GM12865 (cell line): Measurements from ENCODE around the gene JAKMIP3.

Experiments used
- DNase-seq: peaks from one replicate; pipeline ENCODE4 v3.0.0; 2010; ENCODE audit warnings: low read depth
- H3K4me3 ChIP-seq: 2 replicates; pipeline ENCODE4 v1.5.1; 2011; ENCODE audit warnings: mild to moderate bottlenecking, low read depth, low read length, control low read depth
- TF ChIP-seq, protein P1 (sequence below): IDR thresholded peaks from 2 replicates; pipeline ENCODE4 v1.5.1; 2011; ENCODE audit warnings: low read length, control low read depth, low read depth, inconsistent platforms; ENCODE audit not compliant: insufficient read depth; ENCODE audit errors: missing control alignments

JAKMIP3 gene

DNA sequence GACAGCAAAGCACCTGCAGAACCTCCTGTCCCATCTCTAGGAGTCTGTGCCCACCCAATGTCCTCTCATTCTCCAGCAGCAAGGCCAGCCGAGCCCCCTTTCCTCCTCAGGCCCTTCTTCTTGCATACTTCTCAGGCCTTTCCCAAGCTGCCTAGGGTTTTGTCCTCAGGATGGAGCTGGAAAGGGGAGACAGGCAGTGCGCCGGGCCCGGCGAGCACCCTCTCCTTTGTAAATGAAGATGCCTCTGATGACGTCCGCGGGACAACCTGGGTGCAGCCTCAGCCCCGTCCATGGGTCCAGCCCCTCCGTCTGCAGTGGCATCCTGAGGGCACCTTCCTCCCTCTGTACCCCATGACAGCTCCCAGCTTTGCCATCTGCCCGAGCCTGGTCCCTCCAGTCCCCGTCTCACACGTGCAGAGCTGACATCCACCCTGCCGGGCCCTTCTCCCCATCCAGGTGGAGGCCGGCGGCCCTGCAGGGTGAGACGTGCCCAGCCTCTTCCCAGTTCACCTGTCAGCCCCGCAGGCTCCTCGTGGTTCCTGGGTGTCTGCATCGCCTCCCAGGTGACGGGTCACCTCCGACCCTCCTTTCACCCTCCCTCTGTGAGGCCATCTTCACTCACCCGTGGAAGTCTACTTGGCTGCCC, 36.4 kb downstream of the JAKMIP3 start:
- TF ChIP-seq, protein P1, sequence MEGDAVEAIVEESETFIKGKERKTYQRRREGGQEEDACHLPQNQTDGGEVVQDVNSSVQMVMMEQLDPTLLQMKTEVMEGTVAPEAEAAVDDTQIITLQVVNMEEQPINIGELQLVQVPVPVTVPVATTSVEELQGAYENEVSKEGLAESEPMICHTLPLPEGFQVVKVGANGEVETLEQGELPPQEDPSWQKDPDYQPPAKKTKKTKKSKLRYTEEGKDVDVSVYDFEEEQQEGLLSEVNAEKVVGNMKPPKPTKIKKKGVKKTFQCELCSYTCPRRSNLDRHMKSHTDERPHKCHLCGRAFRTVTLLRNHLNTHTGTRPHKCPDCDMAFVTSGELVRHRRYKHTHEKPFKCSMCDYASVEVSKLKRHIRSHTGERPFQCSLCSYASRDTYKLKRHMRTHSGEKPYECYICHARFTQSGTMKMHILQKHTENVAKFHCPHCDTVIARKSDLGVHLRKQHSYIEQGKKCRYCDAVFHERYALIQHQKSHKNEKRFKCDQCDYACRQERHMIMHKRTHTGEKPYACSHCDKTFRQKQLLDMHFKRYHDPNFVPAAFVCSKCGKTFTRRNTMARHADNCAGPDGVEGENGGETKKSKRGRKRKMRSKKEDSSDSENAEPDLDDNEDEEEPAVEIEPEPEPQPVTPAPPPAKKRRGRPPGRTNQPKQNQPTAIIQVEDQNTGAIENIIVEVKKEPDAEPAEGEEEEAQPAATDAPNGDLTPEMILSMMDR = no peak
- DNase-seq = no peak
- no peak overlapping the region for H3K4me3 ChIP-seq

DNA sequence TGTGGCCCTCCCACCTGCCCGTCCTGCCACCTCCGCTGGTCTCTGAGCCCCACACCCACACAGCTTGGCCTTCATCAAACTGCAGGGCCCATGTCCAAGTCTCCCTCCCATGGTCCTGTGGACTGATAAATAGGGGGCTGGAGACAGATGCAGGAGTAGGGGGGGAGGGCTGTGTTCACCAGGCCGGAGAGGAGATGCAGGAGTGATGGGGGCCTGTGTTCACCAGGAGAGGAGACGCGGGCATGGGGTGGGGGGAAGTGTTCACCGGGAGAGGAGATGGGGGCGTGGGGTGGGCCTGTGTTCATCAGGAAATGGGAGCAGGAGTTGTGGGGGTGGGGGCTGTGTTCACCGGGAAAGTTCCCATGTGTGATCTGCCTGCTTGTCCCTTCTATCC, 37.0 kb downstream of the JAKMIP3 start:
- TF ChIP-seq, protein P1 = no peak
- DNase-seq = no peak
- H3K4me3 ChIP-seq = no peak overlapping the region

DNA sequence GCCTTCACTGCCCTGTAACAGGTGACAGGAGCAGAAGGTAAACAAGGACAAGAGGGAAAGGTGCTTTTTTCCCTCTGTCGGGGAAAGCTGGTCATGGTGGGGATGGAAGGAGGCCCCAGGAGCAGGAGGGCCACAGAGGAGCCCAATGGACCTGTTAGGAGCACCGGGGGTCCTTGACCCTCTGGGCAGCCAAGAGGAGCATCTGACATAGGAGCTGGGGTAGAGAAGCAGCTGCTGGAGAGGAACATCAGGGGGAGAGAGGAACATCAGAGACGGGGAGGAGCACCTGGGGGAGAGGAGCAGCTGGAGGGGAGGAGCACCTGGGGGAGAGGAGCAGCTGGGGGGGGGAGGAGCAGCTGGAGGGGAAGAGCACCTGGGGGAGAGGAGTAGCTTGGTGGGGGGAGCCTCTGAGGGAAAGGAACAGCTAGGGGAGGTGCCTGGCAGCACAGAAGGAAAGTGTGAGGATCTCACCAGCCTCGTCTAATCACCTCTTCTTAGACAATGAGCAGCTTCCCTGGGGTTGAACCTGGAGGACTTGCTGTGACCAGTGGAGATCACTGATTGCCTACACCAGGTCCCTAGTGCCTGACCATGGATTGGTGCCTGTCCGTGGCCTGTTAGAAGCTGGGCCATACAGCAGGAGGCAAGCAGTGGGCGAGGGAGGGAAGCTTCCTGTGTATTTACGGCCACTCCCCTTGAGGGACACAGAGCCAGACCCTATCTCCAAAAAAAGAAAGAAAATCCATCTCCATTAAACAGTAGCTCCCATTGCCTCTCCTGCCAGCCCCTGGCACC, 37.6 kb downstream of the JAKMIP3 start:
- no peak for DNase-seq
- no peak overlapping the region for H3K4me3 ChIP-seq
- TF ChIP-seq, protein P1 = no peak

DNA sequence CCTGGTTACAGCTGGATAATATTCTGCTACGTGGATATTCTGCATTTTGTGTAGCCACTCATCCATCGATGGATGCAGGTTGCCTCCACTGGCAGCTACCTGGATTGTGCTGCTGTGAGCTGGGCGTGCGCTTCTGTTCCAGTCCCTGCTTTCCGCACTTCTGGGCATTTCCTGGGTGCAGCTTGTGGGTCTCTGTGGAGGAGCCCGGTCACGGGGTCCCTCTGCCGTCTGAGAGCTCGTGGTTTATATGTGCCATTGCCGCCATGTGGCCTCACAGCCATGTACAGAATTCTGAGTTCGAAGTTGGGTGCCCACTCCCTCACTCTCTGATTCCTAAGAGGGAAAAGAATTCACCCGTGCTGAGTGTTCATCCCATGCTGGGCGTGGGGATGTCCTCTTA, 38.3 kb downstream of the JAKMIP3 start:
- no peak for DNase-seq
- TF ChIP-seq, protein P1 = no peak
- H3K4me3 ChIP-seq = no peak overlapping the region

DNA sequence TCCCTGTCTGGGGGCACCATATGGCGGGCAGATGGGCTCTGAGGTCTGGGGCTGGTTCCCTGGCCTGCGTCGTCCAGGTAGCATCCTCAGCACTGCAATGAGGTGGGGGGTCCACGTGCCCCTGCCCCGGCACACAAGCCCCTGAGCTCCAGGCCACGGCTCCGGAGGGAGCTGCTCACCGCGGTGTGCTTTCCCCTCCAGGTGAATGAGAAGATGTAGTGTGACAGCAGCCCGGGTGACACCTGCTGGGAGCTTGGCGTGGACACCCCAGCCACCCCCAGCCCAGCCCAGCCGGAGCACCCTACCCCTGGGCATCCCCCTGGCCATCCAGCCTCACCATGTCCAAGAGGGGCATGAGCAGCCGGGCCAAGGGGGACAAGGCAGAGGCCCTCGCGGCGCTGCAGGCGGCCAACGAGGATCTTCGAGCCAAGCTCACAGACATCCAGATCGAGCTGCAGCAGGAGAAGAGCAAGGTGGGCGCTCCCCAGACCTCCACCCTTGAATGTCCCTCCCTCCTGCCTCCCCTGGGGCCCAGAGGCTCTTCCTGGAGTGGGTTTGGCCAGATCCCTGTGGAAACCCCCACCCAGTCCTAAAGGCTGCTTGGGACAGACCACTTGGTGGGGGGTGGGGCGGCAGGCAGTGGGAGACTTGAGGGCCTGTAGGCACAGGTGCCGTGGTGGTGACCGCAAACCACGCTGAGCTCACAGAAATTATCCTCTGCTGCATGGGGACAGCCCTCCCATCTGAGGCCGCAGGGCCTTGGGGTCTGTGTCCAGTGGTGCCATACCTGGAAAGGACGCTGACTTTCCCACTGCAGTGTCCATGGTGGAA, 38.9 kb downstream of the JAKMIP3 start:
- DNase-seq = no peak
- TF ChIP-seq, protein P1 = no peak
- H3K4me3 ChIP-seq = no peak overlapping the region

DNA sequence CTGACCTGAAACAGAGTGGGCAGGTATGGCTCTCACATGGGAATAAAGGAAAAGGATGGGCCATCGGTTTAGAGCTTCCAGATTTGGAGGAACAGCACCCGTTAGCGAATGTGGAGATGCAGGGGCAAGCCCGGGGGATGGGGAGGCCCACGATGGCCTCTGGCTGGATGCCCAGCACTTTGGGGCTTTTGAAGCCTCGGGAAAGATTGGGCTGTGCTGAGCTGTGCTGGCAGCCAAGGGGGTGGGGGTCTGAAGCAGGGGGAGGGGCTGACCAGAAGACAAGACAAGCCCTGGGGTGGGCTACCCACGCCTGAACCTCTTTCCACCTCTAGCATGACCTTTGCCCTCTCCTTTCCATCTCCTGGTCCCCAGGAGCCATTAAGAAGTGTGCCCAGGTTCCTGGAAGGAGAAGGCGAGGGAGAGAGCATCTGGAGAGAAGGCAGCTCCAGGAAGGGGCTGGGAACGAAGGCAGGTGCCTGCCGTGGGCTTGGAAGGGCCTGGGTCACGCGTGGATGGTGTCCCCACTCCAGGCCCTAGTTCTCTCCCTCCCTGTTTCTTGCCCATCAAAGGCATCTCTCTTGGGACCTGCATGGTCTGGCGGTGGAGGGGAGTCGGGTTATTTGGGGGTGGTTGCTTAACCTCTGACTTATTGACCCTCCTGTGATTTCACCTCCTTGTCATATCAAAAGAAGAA, 39.7 kb downstream of the JAKMIP3 start:
- no peak overlapping the region for H3K4me3 ChIP-seq
- DNase-seq = no peak
- TF ChIP-seq, protein P1 = no peak
